GM19351 (cell line): ENCODE results near the gene CHM.

Experiments
- ATAC-seq: cut with Tn5 transposase; IDR thresholded peaks from one replicate; pipeline ENCODE4 v1.9.1; 2021; ENCODE audit warnings: mild to moderate bottlenecking, moderate library complexity; ENCODE audit not compliant: unreplicated experiment

Gene CHM

DNA sequence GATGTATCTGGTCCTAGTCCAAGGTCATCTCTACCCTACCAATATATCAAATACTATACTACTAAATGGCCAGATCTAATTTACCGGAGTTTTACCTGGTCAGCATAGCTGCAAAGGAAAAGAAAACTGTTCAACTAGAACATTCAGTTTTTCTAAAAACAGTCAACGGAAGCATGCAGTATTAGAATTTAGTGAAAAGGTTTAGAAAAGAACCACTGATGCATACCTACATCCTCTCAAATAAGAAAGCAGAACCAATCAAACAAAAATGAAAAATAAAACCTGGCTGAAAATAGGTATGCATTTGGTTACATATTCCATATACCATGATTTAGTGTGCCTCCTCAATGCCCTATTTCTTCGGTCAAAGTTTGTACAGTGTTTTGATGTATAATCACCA is 140.0 kb downstream of the CHM start:
- ATAC-seq, result no peak

GRCh38 chrX:85906399-85906798 is 141.0 kb downstream of the CHM start:
- ATAC-seq, result no peak

DNA sequence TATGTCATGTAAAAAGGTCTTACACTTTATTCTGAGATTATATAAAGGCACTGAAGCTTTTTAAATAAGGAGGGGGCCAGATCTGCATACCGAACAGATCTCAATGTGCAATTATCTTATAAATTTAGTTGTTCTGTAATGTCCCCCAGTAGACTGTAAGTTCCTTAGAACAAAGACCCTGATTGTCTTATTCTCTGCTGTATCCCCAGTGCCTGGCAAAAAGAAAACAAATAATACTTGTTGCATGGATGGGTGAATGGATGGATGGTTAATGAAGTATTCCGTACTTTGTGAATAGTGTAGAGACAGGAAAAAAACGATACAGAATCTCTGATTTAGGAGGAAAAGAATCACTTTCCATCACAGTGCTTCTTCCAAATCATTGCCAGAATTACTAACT is 141.5 kb downstream of the CHM start:
- no peak for ATAC-seq

GRCh38 chrX:85903692-85904471 is 143.5 kb downstream of the CHM start:
- no peak for ATAC-seq

- no peak for ATAC-seq
Measured at GRCh38 chrX:85897362-85898126, 149.8 kb downstream of the CHM start.

- ATAC-seq, result no peak
Measured at GRCh38 chrX:85882601-85883000, 164.8 kb downstream of the CHM start.

DNA sequence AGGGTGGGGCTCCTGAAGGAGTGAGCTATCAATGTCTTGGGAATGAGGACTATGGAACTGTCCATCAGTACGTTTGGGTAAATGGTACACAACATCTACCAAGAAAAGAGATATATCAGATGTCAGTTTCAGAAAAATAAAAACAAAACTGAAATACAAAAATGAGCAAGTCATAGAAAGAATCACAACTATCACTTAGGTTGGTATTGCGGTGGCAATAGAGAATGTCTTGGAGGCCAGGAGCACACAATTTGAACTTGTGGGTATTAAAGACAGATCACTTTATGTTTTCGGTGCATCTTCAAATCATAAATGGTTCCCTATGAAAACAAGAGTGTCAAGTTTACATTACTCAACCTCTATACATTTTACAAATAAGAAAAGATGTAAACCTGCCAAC is 176.8 kb downstream of the CHM start:
- ATAC-seq, result no peak

GRCh38 chrX:85865324-85865723 is 182.0 kb downstream of the CHM start:
- no peak for ATAC-seq

DNA sequence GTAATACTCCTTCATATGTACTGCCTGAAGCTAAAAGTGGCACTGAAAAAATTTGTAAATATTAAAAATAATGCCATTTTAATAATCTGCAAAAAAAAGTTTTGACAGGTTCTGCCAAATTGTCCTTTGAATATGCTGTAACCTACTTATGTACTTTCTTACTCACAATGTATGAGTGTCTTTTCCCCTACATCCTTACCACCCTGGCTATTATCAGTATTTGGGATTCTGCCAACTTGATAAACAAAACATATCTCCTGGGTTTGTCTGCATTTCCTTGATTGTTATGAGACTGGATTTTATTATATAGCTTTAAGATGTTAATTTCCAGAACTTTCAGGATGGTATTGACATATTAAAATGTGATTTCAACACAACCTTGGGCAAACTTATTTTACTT is 187.9 kb downstream of the CHM start:
- ATAC-seq, result no peak

DNA sequence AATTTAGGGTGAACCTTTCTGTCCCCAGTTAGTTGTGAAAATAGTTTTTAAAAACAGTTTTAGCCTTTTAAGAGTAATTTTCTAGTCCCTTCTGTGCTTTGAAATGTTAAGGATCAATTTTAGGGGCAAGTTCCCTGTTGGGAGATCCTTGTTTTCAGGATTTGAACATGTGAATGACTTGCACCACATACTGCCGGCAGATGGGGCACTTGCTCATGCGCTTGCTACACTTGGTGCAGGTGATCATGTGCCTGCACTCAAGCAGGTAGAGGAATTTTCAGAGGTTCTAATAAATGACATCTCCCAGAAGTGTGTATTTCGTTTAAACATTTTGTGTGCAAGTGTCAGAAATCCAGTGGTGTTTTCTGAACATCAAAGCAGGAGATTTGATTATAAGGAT is 195.9 kb downstream of the CHM start:
- ATAC-seq, result no peak

DNA sequence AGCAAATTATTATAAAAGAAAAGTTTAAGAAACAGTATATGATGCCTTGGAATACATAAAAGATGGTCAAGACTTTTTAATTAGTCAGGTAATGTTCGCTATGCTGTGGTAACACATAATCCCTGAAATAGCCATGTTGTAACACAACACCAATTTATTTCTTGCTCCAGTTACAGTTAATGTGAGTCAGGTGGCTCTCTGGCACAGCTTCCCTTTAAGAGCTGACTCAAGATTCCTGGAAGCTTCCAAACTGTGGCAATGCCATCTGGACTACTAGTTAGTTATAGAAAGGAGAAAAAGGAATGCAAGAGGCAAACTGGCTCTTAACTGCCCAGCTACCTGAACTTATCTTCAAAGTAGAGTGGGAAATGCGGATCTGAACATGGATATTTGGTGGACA is 210.5 kb downstream of the CHM start:
- ATAC-seq, result no peak

GRCh38 chrX:85828771-85829170 is 218.6 kb downstream of the CHM start:
- no peak for ATAC-seq

GRCh38 chrX:85815203-85815751 is 232.1 kb downstream of the CHM start:
- no peak for ATAC-seq
